Breast epithelium (tissue), 4 donors: ENCODE measurements around the gene CADPS. TPM values are rescaled to one million over a fixed set of nuclear protein-coding genes. Genes with fewer than 3 reads are reported as not detected.

ENCODE experiments used
- DNase-seq, 2 donors: peaks; one replicate each; pipeline ENCODE4 v3.0.0-alpha.2; 2019; ENCODE audit warnings: low spot score in 2 of 2
- H3K27ac ChIP-seq, 2 donors: fragments of 200-600 bp; sonication (generic) in 1 of 2; one replicate each; pipeline ENCODE4 v1.5.1; 2016 to 2019; ENCODE audit warnings: mild to moderate bottlenecking in 1 of 2
- H3K27me3 ChIP-seq, 2 donors: fragments of 200-600 bp; sonication (generic) in 1 of 2; one replicate each; pipeline versions ENCODE4 v1.5.1 to v1.6.0; 2017 to 2019; ENCODE audit warnings: control low read depth in 1 of 2, mild to moderate bottlenecking in 1 of 2
- H3K36me3 ChIP-seq: fragments of 200-600 bp; one replicate; pipeline ENCODE4 v1.5.1; 2019
- H3K4me1 ChIP-seq, 2 donors: fragments of 200-600 bp; sonication (generic); one replicate each; pipeline ENCODE4 v1.5.1; 2016 to 2019; ENCODE audit warnings: control low read depth in 1 of 2
- H3K4me3 ChIP-seq, 3 donors: fragments of 200-600 bp; sonication (generic); 1 replicate in 2 of 3; 2 replicates in 1 of 3; pipeline ENCODE4 v1.5.1; 2016 to 2019; ENCODE audit warnings: mild to moderate bottlenecking in 3 of 3, moderate library complexity in 2 of 3
- H3K9me3 ChIP-seq, 2 donors: fragments of 200-600 bp; sonication (generic) in 1 of 2; one replicate each; pipeline ENCODE4 v1.5.1; 2016 to 2019; ENCODE audit warnings: control low read depth in 1 of 2
- POLR2A ChIP-seq: fragments of 450-650 bp; IDR thresholded peaks from one replicate; pipeline ENCODE4 v1.6.1; 2016; ENCODE audit warnings: antibody characterized with exemption, mild to moderate bottlenecking, moderate library complexity
- POLR2AphosphoS5 ChIP-seq, 3 donors: sonication (generic); formaldehyde crosslinking; IDR thresholded peaks; one replicate each; pipeline ENCODE4 v1.6.1; 2017; ENCODE audit warnings: antibody characterized with exemption in 3 of 3
- intact Hi-C: fragments of 100-400 bp; cut with DNase I; formaldehyde crosslinking; loops from one replicate; pipeline ENCODE4 v1.15.1; 2023; ENCODE audit warnings: low total_unique reads
- total RNA-seq, 3 donors: library from RNA; depleted of rRNA; stranded (reverse); fragments of >200 nt; gene quantifications; one replicate each; pipeline ENCODE4 v1.1.0, GENCODE V29; 2016
- TF ChIP-seq, protein P1 (sequence below), 3 donors: fragments of 450-650 bp; IDR thresholded peaks; one replicate each; pipeline ENCODE4 v1.5.1; 2016 to 2017; ENCODE audit warnings: antibody characterized with exemption in 3 of 3, mild to moderate bottlenecking in 3 of 3, moderate library complexity in 3 of 3

Gene CADPS
- total RNA-seq, 3 donors from 2014 or later = under 0.01 to 45.8 (median 0.15) TPM

DNA sequence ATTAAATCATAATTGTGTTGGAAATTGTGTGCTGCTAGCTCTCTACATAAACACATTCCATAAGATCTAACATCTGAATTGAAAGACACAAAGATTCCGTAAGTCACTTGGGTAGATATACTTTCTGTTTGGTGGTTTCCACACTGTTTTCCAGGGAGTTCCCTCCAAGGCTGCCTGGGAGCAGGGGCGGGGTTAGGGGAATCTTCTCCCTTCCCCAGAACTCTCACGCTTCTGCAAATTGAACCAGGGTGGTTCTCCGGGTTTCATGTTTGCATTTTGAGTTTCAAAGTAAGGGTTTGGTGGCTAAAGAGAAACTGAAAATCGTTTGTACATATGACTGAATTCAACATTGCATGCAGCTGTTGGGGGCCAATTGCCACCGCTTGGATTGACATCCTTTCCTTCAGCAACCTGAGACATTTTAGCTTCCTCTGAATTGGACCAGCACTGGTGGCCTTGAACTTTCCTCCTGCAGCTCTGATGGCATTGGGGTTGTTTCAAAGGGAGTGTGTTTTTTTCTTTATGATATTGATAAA lies 309.1 kb downstream of the CADPS start:
- TF ChIP-seq POLR2A (no peak), POLR2AphosphoS5 (IDR thresholded peaks at IDR 0.05) (no peak)
- TF ChIP-seq, protein P1, sequence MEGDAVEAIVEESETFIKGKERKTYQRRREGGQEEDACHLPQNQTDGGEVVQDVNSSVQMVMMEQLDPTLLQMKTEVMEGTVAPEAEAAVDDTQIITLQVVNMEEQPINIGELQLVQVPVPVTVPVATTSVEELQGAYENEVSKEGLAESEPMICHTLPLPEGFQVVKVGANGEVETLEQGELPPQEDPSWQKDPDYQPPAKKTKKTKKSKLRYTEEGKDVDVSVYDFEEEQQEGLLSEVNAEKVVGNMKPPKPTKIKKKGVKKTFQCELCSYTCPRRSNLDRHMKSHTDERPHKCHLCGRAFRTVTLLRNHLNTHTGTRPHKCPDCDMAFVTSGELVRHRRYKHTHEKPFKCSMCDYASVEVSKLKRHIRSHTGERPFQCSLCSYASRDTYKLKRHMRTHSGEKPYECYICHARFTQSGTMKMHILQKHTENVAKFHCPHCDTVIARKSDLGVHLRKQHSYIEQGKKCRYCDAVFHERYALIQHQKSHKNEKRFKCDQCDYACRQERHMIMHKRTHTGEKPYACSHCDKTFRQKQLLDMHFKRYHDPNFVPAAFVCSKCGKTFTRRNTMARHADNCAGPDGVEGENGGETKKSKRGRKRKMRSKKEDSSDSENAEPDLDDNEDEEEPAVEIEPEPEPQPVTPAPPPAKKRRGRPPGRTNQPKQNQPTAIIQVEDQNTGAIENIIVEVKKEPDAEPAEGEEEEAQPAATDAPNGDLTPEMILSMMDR (IDR thresholded peaks at IDR 0.05) = no peak
- no peaks in the 10 kb centered on the region for H3K36me3 ChIP-seq
- no peak overlapping the region for H3K27ac ChIP-seq
- H3K27me3 ChIP-seq = no peaks in the 10 kb centered on the region
- intact Hi-C loops = no loop called here
- no peak overlapping the region for H3K4me3 ChIP-seq
- no peak for DNase-seq
- H3K9me3 ChIP-seq = no peaks in the 10 kb centered on the region
- no peaks in the 10 kb centered on the region for H3K4me1 ChIP-seq

- Histone ChIP-seq H3K9me3 (no peaks in the 10 kb centered on the region), H3K4me3 (no peak overlapping the region), H3K27ac (no peak overlapping the region), H3K36me3 (no peaks in the 10 kb centered on the region), H3K4me1 (no peaks in the 10 kb centered on the region), H3K27me3 (no peaks in the 10 kb centered on the region)
- no peak for DNase-seq
- TF ChIP-seq POLR2AphosphoS5 (IDR thresholded peaks at IDR 0.05) (no peak), POLR2A (no peak)
- intact Hi-C loops = no loop called here
These were observed 312.6 kb downstream of the CADPS start for GRCh38 chr3:62562596-62562995.

- H3K4me1 ChIP-seq = no peaks in the 10 kb centered on the region
- no peaks in the 10 kb centered on the region for H3K9me3 ChIP-seq
- no peaks in the 10 kb centered on the region for H3K27me3 ChIP-seq
- H3K36me3 ChIP-seq = no peaks in the 10 kb centered on the region
- no peak for DNase-seq
- H3K4me3 ChIP-seq = no peak overlapping the region
- H3K27ac ChIP-seq = no peak overlapping the region
- TF ChIP-seq, protein P1 (IDR thresholded peaks at IDR 0.05) = no peak
- no peak for TF ChIP-seq POLR2A
- no peak for TF ChIP-seq POLR2AphosphoS5 (IDR thresholded peaks at IDR 0.05)
- intact Hi-C loops = no loop called here
These were observed 313.2 kb downstream of the CADPS start for GRCh38 chr3:62562017-62562416.

- Histone ChIP-seq H3K27me3 (no peaks in the 10 kb centered on the region), H3K4me3 (no peak overlapping the region), H3K27ac (no peak overlapping the region), H3K4me1 (no peaks in the 10 kb centered on the region), H3K36me3 (no peaks in the 10 kb centered on the region), H3K9me3 (no peaks in the 10 kb centered on the region)
- intact Hi-C loops = no loop called here
- TF ChIP-seq POLR2AphosphoS5 (IDR thresholded peaks at IDR 0.05) (no peak), POLR2A (no peak)
- TF ChIP-seq, protein P1 (IDR thresholded peaks at IDR 0.05) = peak in 2 of 3 donors; percentile 12 to 24
- DNase-seq = no peak
These were observed 315.3 kb downstream of the CADPS start for GRCh38 chr3:62559831-62560445.

GRCh38 chr3:62558549-62559112 lies 316.6 kb downstream of the CADPS start:
- TF ChIP-seq POLR2AphosphoS5 (IDR thresholded peaks at IDR 0.05) (no peak), POLR2A (no peak)
- TF ChIP-seq, protein P1 (IDR thresholded peaks at IDR 0.05) = no peak
- Histone ChIP-seq H3K4me1 (no peaks in the 10 kb centered on the region), H3K4me3 (no peak overlapping the region), H3K27ac (no peak overlapping the region), H3K36me3 (no peaks in the 10 kb centered on the region), H3K27me3 (no peaks in the 10 kb centered on the region), H3K9me3 (no peaks in the 10 kb centered on the region)
- no peak for DNase-seq
- intact Hi-C loops = no loop called here
